Activated CD4-positive, alpha-beta T cell treated with anti-CD3 and anti-CD28 coated beads, Interleukin-2, amount 50 U/mL, for 16 hours (primary cell): ENCODE results near the gene U2SURP.
"Not testable (repeated sequence)": the region's sequence is repeated elsewhere in the genome, so short reads cannot be mapped to it uniquely, and the experiment has no call there.

Source experiments
- DNase-seq: peaks from one replicate; pipeline ENCODE4 v3.0.0-alpha.2; 2020

U2SURP gene

GRCh38 chr3:143073983-143074382 is 72.6 kb downstream of the U2SURP start:
- not testable (repeated sequence) for DNase-seq

GRCh38 chr3:143078883-143079282 is 77.5 kb downstream of the U2SURP start:
- DNase-seq: no peak

GRCh38 chr3:143080196-143080595 is 78.8 kb downstream of the U2SURP start:
- DNase-seq: no peak

GRCh38 chr3:143081365-143081764 is 80.0 kb downstream of the U2SURP start:
- no peak for DNase-seq

- peak; percentile 68 for DNase-seq
Observed at GRCh38 chr3:143081844-143082778, 80.7 kb downstream of the U2SURP start.

- DNase-seq: no peak
Observed at GRCh38 chr3:143083781-143084180, 82.4 kb downstream of the U2SURP start.

- no peak for DNase-seq
Observed at GRCh38 chr3:143084856-143085731, 83.7 kb downstream of the U2SURP start.

- no peak for DNase-seq
Observed at GRCh38 chr3:143088835-143089234, 87.5 kb downstream of the U2SURP start.

- no peak for DNase-seq
Observed at GRCh38 chr3:143089965-143090364, 88.6 kb downstream of the U2SURP start.

GRCh38 chr3:143090486-143090885 is 89.1 kb downstream of the U2SURP start:
- DNase-seq: no peak

- DNase-seq: no peak
Observed at GRCh38 chr3:143090976-143091837, 89.8 kb downstream of the U2SURP start.

- no peak for DNase-seq
Observed at GRCh38 chr3:143092191-143092590, 90.8 kb downstream of the U2SURP start.

- no peak for DNase-seq
Observed at GRCh38 chr3:143095813-143096212, 94.4 kb downstream of the U2SURP start.

GRCh38 chr3:143098032-143098764 is 96.8 kb downstream of the U2SURP start:
- no peak for DNase-seq

GRCh38 chr3:143099210-143099609 is 97.8 kb downstream of the U2SURP start:
- no peak for DNase-seq

- DNase-seq: no peak
Observed at GRCh38 chr3:143099690-143100089, 98.3 kb downstream of the U2SURP start.

GRCh38 chr3:143100451-143100850 is 99.1 kb downstream of the U2SURP start:
- no peak for DNase-seq

GRCh38 chr3:143101792-143102381 is 100.5 kb downstream of the U2SURP start:
- no peak for DNase-seq

GRCh38 chr3:143103652-143104051 is 102.3 kb downstream of the U2SURP start:
- DNase-seq: no peak

- DNase-seq: no peak
Observed at GRCh38 chr3:143105170-143105569, 103.8 kb downstream of the U2SURP start.

- DNase-seq: no peak
Observed at GRCh38 chr3:143109861-143110260, 108.5 kb downstream of the U2SURP start.
